Left lobe of liver (tissue), 2 donors: ENCODE measurements around the gene MAPK1. TPM values are rescaled to one million over a fixed set of nuclear protein-coding genes. Genes with fewer than 3 reads are reported as not detected.
A peak's percentile ranks its signal among the peaks of the same experiment; 100 is the strongest.
"Not testable (repeated sequence)": the region's sequence is repeated elsewhere in the genome, so short reads cannot be mapped to it uniquely, and the experiment has no call there.

Source experiments
- ATAC-seq: fragments of 200-7000 bp; cut with Tn5 transposase; one replicate; pipeline ENCODE4 v1.9.1; 2020; ENCODE audit warnings: mild to moderate bottlenecking, moderate library complexity
- DNase-seq: peaks from one replicate; pipeline ENCODE4 v3.0.0-alpha.2; 2020; ENCODE audit warnings: low spot score
- total RNA-seq: library from RNA; stranded (reverse); gene quantifications from one replicate; pipeline ENCODE4 v1.2.1, GENCODE V29; 2021
- donor health status: DM: no; HTN: no; CAD: no; lungs with moderate emphysema.
- donor health status: DM: no; HTN: yes; CAD: no.

Gene MAPK1
- total RNA-seq, 1 donor from 2014 or later: 54.3 TPM

DNA sequence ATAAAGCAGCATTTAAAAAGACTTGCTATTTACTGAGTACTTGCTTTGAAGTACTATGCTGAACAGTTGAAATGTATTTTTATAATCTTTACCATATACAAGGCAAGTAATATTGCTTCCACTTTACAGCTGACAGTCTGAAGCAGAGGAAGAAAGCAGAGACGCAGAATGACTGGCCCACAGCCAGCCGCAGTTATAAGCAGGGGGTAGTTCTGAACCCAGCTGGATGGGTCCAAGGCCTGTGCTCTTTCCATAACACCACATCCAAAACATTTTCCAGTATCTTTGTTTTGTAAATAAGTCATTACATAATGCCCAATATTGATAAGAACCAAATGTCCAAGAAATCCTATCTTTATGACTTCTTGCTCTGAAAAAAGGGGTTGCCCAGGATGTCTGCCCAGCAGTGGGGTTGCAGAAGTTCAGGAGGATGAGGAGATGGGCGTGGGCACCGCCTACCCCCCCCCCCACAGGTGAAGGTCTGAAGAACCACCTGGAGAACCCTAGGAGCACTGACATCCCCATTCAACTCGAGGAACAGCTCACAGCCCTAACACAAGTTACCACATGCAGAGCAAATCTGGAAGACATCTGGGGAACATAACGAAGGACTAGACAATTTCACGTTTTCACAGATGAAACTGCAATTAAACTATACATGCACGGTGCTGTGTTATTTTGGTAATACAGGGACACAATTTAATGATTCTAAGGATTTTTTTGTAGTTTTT is 107.6 kb downstream of the MAPK1 start:
- ATAC-seq: no peak
- DNase-seq: no peak

DNA sequence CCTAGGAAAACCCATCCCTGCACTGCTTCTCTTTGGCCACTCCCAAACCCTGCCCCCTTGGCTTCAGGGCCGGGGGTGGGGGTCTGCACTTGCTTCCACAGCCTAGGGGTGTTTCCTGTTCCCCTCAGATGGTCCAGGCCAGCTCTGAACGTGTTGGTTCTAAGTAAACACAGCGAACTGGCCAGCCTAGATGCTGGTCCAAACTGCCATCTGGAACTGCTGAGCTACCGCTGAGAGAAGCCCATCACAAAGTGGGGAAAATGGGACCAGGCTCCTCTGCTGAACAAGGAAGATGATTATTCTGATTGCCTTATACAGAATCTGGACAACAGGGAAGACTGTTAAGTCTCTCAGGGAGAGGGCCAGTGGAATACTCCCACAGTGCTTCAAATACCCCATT is 108.4 kb downstream of the MAPK1 start:
- ATAC-seq (no peak), DNase-seq (no peak)

DNA sequence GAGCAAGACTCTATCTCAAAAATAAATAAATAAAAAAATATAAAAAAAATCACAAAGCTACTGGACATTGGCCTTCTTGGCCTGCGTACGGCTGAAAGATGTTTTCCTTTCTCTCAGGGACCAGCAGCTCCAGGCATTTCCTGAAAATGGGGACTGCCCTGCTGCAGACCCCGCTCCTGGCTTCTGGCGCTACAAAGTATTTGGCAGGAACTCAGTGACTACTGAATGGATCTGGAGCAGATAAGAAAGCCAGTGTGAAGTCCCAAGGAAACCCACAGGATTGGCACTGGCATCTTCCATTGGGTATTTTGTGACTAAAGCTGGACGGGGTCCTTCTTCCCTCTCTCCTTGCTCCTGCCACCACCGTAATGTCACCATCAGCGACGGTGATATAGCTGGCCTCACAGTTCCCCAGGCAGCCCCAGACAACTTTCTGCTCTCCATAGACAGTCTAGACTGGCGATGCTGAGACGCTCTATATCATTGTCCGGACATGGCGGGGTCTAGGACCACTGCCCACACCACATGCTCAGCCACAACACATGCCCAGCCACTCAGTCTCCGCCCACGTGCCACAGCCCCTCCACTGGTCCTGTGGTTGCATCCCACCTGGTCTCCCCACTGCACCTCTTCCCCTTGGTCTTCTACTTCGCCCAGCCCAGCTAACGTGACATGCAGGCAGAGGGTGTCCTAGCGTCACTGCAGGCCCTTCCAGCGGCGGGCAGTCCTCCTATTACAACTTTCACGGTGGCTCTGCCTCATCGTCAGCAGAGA is 109.2 kb downstream of the MAPK1 start:
- ATAC-seq: no peak
- no peak for DNase-seq

DNA sequence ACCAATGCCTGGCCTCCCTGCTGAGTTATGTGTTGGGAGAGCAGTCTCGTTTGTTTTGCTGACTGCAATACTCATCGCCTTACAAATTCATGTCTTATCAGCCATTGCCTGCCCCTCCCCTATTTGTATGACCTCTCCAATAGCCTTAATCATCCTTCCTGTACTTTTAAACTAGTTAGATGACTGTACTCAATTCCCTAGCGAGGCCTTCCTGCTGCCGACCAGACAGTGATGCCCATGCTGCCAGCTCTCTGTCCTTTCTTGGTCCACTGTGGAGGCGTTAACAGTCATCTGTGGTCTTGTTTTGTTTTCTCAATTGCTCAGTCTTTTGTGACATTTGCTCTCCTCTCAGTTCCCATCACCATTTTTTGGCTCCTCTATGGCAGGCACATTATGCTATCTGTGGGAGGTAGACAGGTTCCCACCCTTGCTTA is 111.6 kb downstream of the MAPK1 start:
- DNase-seq (no peak), ATAC-seq (no peak)

DNA sequence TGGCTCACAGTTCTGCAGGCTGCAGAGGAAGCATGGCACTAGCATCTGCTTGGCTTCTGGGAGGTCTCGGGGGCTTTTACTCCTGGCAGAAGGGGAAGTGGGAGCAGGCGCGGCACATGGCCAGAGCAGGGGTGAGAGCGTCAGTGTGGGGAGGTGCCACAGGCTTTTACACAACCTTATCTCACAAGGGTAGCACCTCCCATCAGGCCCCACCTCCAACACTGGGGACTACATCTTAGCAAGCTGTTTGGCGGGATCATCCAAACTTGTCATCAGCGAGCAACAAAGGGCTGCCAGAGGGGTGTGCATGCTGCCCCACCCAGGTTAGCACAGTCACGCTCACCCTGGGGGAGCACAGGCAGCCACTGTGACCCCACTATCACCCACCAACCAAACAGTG is 112.9 kb downstream of the MAPK1 start:
- DNase-seq (no peak), ATAC-seq (peak; percentile 42)

GRCh38 chr22:21753374-21754111 is 113.9 kb downstream of the MAPK1 start:
- ATAC-seq (peak; percentile 26), DNase-seq (no peak)

DNA sequence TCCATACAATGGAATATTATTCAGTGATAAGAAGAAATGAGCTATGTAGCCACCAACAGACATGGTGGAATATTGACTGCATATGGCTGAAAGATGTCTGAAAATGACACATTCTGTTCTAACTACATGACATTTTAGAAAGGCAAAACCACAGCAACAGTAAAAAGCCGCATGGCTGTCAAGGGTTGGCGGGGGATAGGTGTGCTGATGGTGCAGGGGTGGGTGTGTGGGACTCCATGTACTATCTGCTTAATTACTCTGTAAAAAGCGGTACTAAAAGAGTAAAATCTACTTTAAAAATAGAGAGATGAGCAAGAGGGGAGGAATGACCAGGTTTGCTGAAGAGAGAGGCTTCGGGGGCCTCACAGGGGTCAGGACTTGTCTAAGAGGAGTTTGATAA is 115.2 kb downstream of the MAPK1 start:
- ATAC-seq (no peak), DNase-seq (no peak)

GRCh38 chr22:21745948-21746347 is 121.5 kb downstream of the MAPK1 start:
- no peak for ATAC-seq

DNA sequence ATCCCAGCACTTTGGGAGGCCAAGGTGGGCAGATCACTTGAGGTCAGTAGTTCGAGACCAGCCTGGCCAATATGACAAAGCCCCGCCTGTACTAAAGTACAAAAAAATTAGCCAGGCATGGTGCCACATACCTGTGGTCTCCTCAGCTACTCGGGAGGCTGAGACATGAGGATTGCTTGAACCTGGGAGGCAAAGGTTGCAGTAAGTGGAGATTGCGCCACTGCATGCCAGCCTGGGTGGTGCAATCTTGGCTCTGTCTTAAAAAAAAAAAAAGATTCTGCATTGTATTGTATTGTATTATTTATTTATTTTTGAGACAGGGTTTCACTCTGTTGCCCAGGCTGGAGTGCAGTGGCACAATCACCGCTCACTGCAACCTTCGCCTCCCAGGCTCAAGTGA is 122.5 kb downstream of the MAPK1 start:
- not testable (repeated sequence) for ATAC-seq

More at GRCh38 chr22:21745948-21746347, 121.5 kb downstream of the MAPK1 start:
- DNase-seq: no peak

DNA sequence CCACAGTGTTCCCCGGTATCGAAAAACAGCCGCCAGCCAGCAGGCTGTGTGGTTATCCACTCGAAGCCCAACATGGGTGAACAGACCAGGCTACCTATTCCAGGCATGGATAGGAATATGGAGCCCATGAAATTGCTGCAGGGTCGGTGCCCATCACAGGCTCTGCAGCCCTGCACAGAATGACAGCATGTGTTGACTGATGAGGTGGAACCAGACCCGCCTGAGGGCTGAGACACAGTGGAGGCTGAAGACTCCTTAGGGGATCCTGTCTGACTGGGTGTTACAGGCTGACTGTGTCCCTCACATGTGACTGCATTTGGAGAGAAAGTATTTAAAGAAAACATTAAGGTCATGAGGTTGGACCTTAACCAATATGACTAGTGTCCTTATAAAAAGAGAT is 125.7 kb downstream of the MAPK1 start:
- ATAC-seq (no peak), DNase-seq (no peak)

More for the DNA sequence above, 122.5 kb downstream of the MAPK1 start:
- not testable (repeated sequence) for DNase-seq

GRCh38 chr22:21741059-21741458 is 126.4 kb downstream of the MAPK1 start:
- ATAC-seq (no peak), DNase-seq (no peak)

GRCh38 chr22:21739828-21740377 is 127.5 kb downstream of the MAPK1 start:
- no peak for ATAC-seq
- DNase-seq: no peak

DNA sequence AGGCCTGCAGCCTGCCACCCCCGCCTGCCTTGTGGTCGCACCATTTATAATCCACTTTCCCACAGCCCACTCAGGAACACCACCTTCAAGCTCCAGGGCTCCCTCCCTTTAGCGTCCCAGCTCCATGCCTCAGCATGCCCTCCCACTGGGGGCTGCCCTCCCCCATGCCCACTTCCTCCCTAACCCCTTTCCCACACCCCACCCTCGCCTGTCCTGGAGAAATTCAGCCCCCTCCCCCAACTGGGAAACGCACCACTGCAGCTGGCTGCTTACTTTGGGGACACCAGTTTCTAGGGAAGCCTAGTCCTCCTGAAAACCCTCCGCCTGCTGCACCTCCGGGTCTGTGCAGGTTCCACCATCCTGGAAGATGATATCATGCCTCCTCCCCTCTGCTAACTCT is 128.5 kb downstream of the MAPK1 start:
- no peak for DNase-seq
- ATAC-seq: no peak

- DNase-seq: no peak
- ATAC-seq: no peak
Observed at GRCh38 chr22:21738081-21738480, 129.4 kb downstream of the MAPK1 start.

DNA sequence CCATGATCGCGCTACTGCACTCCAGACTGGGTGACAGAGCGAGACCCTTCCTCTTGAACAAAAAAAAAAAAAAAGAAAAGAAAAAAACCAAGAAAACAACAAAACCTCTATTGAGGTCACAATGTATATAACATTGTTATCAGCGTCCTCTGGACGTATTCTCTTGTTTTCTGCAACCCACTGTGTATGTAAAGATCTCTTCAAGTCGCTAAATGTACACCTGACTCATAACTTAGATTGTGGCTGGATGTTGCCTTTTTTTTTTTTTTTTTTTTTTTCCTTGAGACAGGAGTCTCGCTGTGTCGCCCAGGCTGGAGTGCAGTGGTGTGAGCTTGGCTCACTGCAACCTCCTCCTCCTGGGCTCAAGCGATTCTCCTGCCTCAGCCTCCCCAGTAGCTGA is 130.5 kb downstream of the MAPK1 start:
- no peak for ATAC-seq
- no peak for DNase-seq

DNA sequence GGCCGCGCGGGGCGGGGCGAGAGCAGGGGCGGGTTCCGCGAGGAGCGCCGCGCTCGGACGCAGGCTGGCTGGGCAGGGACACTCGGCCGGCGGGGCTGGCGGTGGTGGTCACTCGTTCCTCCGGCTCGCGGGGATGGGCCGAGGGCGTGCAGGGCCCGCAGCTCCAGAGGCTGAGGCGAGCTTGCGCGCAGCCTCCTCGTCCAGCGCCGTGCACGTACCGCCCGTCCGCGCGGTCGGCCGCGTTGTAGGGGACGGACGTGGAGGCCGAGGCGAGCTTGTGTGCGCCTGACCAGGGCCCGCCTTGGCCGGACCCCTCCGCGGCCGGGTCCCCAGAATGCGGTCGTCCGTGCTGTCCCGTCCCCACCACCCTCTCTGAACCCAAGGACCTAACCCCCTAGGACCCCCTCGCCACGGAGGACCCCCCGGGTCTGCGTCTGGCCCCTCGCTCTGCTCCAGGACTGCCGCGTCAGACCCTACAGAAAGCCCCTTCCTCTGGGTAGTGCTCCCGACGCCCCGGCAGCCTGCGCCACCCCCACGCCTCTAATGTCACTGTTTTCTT is 131.3 kb downstream of the MAPK1 start:
- ATAC-seq: no peak

GRCh38 chr22:21735200-21736083 is 132.0 kb downstream of the MAPK1 start, which contains the start of gene YPEL1:
YPEL1 (minus strand) TSS chr22:21735794; CDS start chr22:21710744, 25,050 bp downstream.
- ATAC-seq: peak; percentile 91

More for the DNA sequence above, 131.3 kb downstream of the MAPK1 start:
- DNase-seq: no peak

GRCh38 chr22:21734540-21735199 is 132.8 kb downstream of the MAPK1 start:
- ATAC-seq: no peak
- DNase-seq: no peak

More at GRCh38 chr22:21735200-21736083, 132.0 kb downstream of the MAPK1 start, which contains the start of gene YPEL1:
- DNase-seq: peak; percentile 99

DNA sequence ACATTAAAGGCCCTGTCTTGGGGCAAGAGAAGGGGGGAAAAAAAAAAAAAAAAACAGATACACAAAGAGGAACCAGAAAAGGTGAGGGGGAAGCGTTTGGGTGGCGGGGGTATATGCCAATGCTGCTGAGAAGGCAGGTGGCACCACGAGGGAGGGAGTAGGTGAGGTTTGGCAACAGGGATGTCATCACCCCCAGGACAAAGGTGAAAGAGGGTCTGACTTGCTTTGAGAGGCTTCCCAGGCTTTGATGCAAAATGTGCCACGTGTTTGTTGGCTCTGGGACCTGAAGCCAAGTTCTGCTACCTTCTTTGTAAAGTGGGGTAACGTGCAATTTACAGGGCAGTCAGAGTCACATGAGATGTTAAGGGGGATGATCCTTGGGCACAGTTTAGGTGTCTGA is 135.9 kb downstream of the MAPK1 start:
- DNase-seq (no peak), ATAC-seq (no peak)
